Subcutaneous abdominal adipose tissue (tissue), 5 donors: ENCODE results near the gene WDR17.

Source experiments
- H3K27ac ChIP-seq: one replicate; pipeline ENCODE4 v1.7.0; 2013; ENCODE audit warnings: low read depth, mild to moderate bottlenecking, inconsistent platforms, low read length, moderate library complexity
- H3K27me3 ChIP-seq, 5 donors: one replicate each; pipeline ENCODE4 v1.7.0; 2013; ENCODE audit warnings: low read length in 5 of 5, inconsistent platforms in 1 of 5; ENCODE audit not compliant: control insufficient read depth in 5 of 5, insufficient read depth in 4 of 5
- H3K36me3 ChIP-seq, 5 donors: one replicate each; pipeline ENCODE4 v1.7.0; 2013; ENCODE audit warnings: low read length in 5 of 5; ENCODE audit not compliant: control insufficient read depth in 5 of 5, insufficient read depth in 5 of 5
- H3K4me1 ChIP-seq, 5 donors: one replicate each; pipeline ENCODE4 v1.7.0; 2013; ENCODE audit warnings: low read length in 5 of 5, mild to moderate bottlenecking in 3 of 5, moderate library complexity in 1 of 5; ENCODE audit not compliant: control insufficient read depth in 5 of 5, insufficient read depth in 5 of 5
- H3K4me3 ChIP-seq, 5 donors: one replicate each; pipeline ENCODE4 v1.7.0; 2013; ENCODE audit warnings: low read length in 5 of 5, low read depth in 1 of 5
- H3K9ac ChIP-seq, 5 donors: one replicate each; pipeline ENCODE4 v1.7.0; 2013; ENCODE audit warnings: low read length in 5 of 5, mild to moderate bottlenecking in 4 of 5, moderate library complexity in 3 of 5
- H3K9me3 ChIP-seq, 5 donors: one replicate each; pipeline ENCODE4 v1.7.0; 2013; ENCODE audit warnings: low read length in 5 of 5; ENCODE audit not compliant: control insufficient read depth in 5 of 5
- donor health status: healthy.
- donor health status: healthy.
- donor health status: healthy.
- donor health status: healthy.
- donor health status: healthy.

WDR17 gene

DNA sequence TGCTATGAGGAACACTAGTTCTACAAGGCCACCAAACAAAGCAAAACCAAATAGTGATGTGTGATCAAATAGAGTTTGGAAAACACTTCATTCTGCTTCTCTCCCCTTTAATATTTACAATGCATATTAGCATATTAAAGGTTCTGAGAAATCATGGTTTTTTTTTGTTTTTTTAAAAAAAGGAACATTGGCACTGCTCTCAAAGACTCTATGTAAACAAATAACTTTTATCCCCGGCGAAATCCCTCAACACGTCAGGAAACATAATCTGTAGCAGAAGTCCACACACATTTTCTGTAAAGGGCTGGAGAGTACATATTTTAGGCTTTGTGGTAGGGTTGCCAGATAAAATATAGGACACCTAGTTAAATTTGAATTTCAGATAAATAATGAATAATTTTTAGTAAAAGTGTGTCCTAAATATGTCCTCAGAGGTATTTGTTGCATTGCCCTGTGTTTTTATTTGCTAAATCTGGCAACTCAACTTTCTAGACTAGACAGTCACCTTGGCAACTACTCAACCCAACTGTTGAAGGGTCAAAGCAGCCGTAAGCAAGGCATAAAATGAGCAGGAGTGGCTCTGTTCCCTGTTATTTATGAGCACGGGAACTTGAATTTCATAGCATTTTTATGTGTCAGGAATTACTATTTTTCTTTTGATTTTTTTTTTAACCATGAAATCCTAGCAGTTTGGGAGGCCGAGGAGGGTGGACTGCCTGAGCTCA, 121.2 kb downstream of the WDR17 start:
- no peaks in the 10 kb centered on the region for H3K9me3 ChIP-seq
- no peak overlapping the region for H3K27ac ChIP-seq
- no peak overlapping the region for H3K9ac ChIP-seq
- no peak overlapping the region for H3K4me3 ChIP-seq
- H3K27me3 ChIP-seq, result peaks cover 0 to 5% (median 0%) of the 10 kb centered on the region in 5 donors
- H3K36me3 ChIP-seq, result no peaks in the 10 kb centered on the region
- peaks cover 0 to 5% (median 0%) of the 10 kb centered on the region in 5 donors for H3K4me1 ChIP-seq

DNA sequence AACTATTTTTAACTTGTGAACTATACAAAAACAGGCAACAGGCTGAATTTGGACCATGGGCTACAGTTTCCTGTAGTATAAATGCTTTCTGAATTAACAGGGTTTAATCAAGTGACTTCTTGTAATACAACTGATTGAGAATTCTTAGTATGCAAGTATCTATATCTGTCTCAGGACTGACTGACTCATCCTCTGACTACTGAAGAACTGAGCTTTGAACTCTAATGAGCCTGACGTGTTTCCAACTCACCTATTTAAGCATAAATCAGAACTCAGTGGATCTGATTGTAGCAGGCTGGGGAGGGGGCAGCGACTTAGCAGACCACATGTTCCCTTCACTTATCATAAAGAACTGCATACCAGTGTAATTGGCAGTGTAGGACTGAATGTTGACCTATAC, 122.0 kb downstream of the WDR17 start:
- peaks cover 0 to 9% (median 0%) of the 10 kb centered on the region in 5 donors for H3K27me3 ChIP-seq
- no peak overlapping the region for H3K9ac ChIP-seq
- H3K4me3 ChIP-seq, result no peak overlapping the region
- no peak overlapping the region for H3K27ac ChIP-seq
- H3K4me1 ChIP-seq, result peaks cover 0 to 5% (median 0%) of the 10 kb centered on the region in 5 donors
- H3K9me3 ChIP-seq, result no peaks in the 10 kb centered on the region
- H3K36me3 ChIP-seq, result no peaks in the 10 kb centered on the region

- no peak overlapping the region for H3K27ac ChIP-seq
- no peak overlapping the region for H3K4me3 ChIP-seq
- H3K9me3 ChIP-seq, result no peaks in the 10 kb centered on the region
- H3K9ac ChIP-seq, result no peak overlapping the region
- H3K27me3 ChIP-seq, result peaks cover 0 to 9% (median 0%) of the 10 kb centered on the region in 5 donors
- peaks cover 0 to 5% (median 0%) of the 10 kb centered on the region in 5 donors for H3K4me1 ChIP-seq
- H3K36me3 ChIP-seq, result no peaks in the 10 kb centered on the region
These were observed 123.0 kb downstream of the WDR17 start for GRCh38 chr4:176188654-176189053.

DNA sequence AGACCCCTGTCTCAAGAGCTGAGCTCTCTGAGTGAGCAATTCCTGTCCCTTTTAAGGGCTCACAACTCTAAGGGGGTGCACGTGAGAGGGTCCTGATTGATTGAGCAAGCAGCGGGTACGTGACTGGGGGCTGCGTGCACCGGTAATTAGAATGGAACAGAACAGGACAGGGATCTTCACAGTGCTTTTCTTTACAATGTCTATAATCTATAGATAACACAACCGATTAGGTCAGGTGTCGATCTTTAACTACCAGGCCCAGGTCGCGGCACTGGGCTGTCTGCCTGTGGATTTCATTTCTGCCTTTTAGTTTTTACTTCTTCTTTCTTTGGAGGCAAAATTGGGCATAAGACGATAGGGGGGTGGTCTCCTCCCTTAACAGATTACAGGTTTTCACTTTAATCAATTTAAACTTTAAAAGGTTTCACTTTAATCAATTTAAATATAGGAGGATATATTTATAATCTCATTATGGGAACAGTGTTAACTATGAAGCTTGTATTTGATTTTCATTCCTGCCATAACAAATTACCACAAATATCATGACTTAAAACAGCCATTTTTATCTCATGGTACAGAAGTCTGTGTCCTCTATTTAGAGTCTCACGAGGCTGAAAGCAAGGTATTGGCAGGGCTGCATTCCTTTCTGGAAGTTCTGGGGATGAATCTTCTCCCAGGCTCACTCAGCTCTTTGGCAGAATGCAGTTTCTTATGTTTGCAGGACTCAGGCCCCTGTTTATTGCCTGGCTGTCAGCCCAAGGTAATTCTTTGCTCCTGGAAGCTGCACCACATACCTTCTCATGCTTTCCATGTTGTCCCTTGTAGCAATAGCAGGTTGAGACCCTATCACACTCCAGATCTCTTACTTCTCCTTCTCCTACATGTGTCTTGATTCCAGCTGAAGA, 124.5 kb downstream of the WDR17 start:
- Histone ChIP-seq H3K9ac (no peak overlapping the region), H3K36me3 (no peaks in the 10 kb centered on the region), H3K4me3 (no peak overlapping the region), H3K9me3 (no peaks in the 10 kb centered on the region), H3K27me3 (peaks cover 0 to 9% (median 0%) of the 10 kb centered on the region in 5 donors), H3K27ac (no peak overlapping the region), H3K4me1 (peaks cover 0 to 5% (median 4%) of the 10 kb centered on the region in 5 donors)

- peaks cover 0 to 9% (median 0%) of the 10 kb centered on the region in 5 donors for H3K27me3 ChIP-seq
- H3K36me3 ChIP-seq, result no peaks in the 10 kb centered on the region
- peaks cover 0 to 9% (median 7%) of the 10 kb centered on the region in 5 donors for H3K4me1 ChIP-seq
These were observed 126.3 kb downstream of the WDR17 start for GRCh38 chr4:176191974-176192373.

DNA sequence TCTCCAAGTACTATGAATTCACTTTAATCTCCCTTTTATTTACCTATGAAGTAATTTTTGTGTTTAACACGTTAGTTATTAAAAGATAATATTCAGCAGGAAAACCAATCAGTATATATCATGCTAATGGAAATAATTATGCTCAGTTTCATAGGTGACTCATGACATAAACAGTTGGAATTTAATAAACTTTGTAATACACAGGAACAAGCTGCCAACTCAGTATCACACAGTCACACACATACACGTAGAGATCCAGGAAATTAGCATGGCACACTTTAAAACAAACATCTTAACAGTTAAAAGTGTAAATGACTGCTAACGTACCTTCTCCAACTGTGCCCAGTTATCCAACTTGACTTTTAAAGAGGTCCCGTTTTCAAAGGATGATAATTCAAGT, 127.5 kb downstream of the WDR17 start:
- H3K27me3 ChIP-seq, result peaks cover 0 to 4% (median 0%) of the 10 kb centered on the region in 5 donors
- no peak overlapping the region for H3K4me3 ChIP-seq
- no peak overlapping the region for H3K27ac ChIP-seq
- H3K4me1 ChIP-seq, result peaks cover 0 to 9% (median 7%) of the 10 kb centered on the region in 5 donors
- H3K36me3 ChIP-seq, result no peaks in the 10 kb centered on the region
- no peaks in the 10 kb centered on the region for H3K9me3 ChIP-seq
- H3K9ac ChIP-seq, result no peak overlapping the region

More at GRCh38 chr4:176191974-176192373, 126.3 kb downstream of the WDR17 start:
- Histone ChIP-seq H3K9me3 (no peaks in the 10 kb centered on the region), H3K27ac (no peak overlapping the region), H3K4me3 (no peak overlapping the region), H3K9ac (no peak overlapping the region)

- no peak overlapping the region for H3K27ac ChIP-seq
- H3K9me3 ChIP-seq, result no peaks in the 10 kb centered on the region
- H3K36me3 ChIP-seq, result no peaks in the 10 kb centered on the region
- peaks cover 0 to 4% (median 0%) of the 10 kb centered on the region in 5 donors for H3K27me3 ChIP-seq
- no peak overlapping the region for H3K4me3 ChIP-seq
- H3K9ac ChIP-seq, result no peak overlapping the region
- H3K4me1 ChIP-seq, result peaks cover 0 to 9% (median 7%) of the 10 kb centered on the region in 5 donors
These were observed 128.3 kb downstream of the WDR17 start for GRCh38 chr4:176193938-176194337.

- H3K9ac ChIP-seq, result peak within 1 kb of the TSS; percentile 48 to 82 (median 80)
- H3K9me3 ChIP-seq, result no peaks in the 10 kb centered on the region
- H3K27ac ChIP-seq, result peak within 1 kb of the TSS; percentile 58
- H3K36me3 ChIP-seq, result no peaks in the 10 kb centered on the region
- peaks cover 0 to 9% (median 7%) of the 10 kb centered on the region in 5 donors for H3K4me1 ChIP-seq
- H3K27me3 ChIP-seq, result peaks cover 0 to 4% (median 0%) of the 10 kb centered on the region in 5 donors
- peak within 1 kb of the TSS; percentile 79 to 96 (median 93) for H3K4me3 ChIP-seq
These were observed 129.7 kb downstream of the WDR17 start, which contains the start of gene SPATA4 for GRCh38 chr4:176195184-176195978. TSS of gene SPATA4 (minus strand) at chr4:176195585. CDS start at chr4:176195562, 23 bp downstream.

GRCh38 chr4:176198316-176198903, 132.8 kb downstream of the WDR17 start:
- Histone ChIP-seq H3K27me3 (peaks cover 0 to 2% (median 0%) of the 10 kb centered on the region in 5 donors), H3K36me3 (no peaks in the 10 kb centered on the region), H3K27ac (no peak overlapping the region), H3K9me3 (no peaks in the 10 kb centered on the region), H3K4me3 (no peak overlapping the region), H3K4me1 (peaks cover 0 to 9% (median 7%) of the 10 kb centered on the region in 5 donors), H3K9ac (no peak overlapping the region)
